Stimulated activated CD8-positive, alpha-beta memory T cell treated with anti-CD3 and anti-CD28 coated beads, Interleukin-12 subunit alpha, Interleukin-12 subunit beta, amount 100 ng/mL, for 24 hours (primary cell): ENCODE data around the gene LYG1.

Experiments
- DNase-seq: peaks from one replicate; pipeline ENCODE4 v3.0.0-alpha.2; 2020; ENCODE audit errors: extremely low read depth

Gene LYG1

GRCh38 chr2:99275882-99276281 is 25.1 kb downstream of the LYG1 start:
- DNase-seq: no peak

- DNase-seq: no peak
Observed at GRCh38 chr2:99261242-99261641, 39.8 kb downstream of the LYG1 start.

- no peak for DNase-seq
Observed at GRCh38 chr2:99260184-99260583, 40.8 kb downstream of the LYG1 start.

- DNase-seq: no peak
Observed at GRCh38 chr2:99259465-99259864, 41.5 kb downstream of the LYG1 start.

- no peak for DNase-seq
Observed at GRCh38 chr2:99256677-99257076, 44.3 kb downstream of the LYG1 start.

GRCh38 chr2:99255491-99256318 is 45.3 kb downstream of the LYG1 start, which contains the start of gene LYG2:
Gene LYG2, minus strand, starts transcription at chr2:99255666. Its CDS starts 1,406 bp downstream, at chr2:99254260.
- no peak for DNase-seq

GRCh38 chr2:99249951-99250350 is 51.0 kb downstream of the LYG1 start:
- DNase-seq: no peak

- DNase-seq: no peak
Observed at GRCh38 chr2:99242151-99242550, 58.8 kb downstream of the LYG1 start.

- DNase-seq: no peak
Observed at GRCh38 chr2:99240431-99240830, 60.6 kb downstream of the LYG1 start.

- no peak for DNase-seq
Observed at GRCh38 chr2:99238599-99238998, 62.4 kb downstream of the LYG1 start.
